COLO668 (cell line): Measurements from ENCODE around the gene FAM107A.

ENCODE experiments used
- DNase-seq: peaks from one replicate; lab custom pipeline; 2025; ENCODE audit not compliant: unreplicated experiment; lab: John Stamatoyannopoulos, UW

Gene FAM107A, protein sequence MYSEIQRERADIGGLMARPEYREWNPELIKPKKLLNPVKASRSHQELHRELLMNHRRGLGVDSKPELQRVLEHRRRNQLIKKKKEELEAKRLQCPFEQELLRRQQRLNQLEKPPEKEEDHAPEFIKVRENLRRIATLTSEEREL

DNA sequence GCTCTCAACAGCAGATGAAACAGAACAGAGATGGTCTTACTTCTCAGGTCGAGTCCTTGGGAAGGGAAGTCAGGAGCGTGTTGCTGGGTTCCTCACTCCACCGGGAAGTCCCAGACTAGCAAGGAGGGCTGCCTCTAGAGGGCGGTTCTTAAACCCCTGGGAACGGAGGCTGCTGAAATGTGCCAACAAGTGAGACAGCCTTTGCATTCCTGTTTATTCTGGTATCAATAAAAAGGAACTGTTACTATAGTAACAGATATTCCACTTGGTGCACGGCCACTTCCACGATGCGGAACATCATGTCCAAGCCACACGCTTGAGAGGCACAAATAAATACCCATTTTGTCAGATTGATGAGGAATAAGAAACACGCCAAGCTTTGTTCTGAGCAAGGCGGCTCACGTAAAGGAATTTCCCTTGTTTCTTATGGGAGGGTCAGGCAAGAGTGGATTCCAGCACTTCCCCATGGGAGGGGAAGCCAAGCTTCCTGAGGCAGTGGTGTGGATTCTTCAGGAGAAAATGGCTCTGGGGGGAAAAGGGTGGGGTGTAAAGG is at the start of gene FAM107A:
Gene FAM107A (minus strand): TSS at position 123 of the 553 bp plus-strand sequence. CDS start 7,531 bp downstream, outside the sequence.
- DNase-seq, result no peak

DNA sequence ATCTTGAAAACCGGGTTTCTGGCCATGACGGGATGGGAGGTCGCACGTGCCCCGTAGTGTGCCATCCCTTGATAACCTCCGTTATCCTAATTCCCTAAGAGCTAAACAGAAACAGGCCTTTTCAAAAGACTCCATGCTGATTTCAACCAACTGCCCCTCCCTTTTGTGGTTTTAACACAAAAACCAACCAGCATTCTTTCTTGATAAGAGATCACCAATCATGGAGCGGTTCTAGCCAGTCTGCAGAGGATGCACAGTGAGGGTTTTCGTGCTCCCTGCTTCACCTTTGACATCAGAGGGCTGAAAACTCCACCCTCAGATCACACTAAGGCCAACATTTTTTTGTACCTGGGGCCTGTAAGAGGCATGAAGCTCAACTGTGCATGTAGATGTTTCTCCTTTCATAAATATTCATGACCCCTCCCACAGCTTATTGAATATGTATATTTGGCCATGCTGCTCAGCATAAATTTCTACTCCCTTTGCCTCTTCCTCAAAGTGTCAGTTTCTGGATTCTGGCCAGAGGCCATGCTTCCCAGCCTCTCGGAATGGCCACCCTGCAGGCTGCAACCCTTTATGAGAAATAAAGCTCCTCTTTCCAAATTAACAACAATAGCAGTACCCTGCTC is 48.1 kb upstream of the FAM107A start:
- no peak for DNase-seq

DNA sequence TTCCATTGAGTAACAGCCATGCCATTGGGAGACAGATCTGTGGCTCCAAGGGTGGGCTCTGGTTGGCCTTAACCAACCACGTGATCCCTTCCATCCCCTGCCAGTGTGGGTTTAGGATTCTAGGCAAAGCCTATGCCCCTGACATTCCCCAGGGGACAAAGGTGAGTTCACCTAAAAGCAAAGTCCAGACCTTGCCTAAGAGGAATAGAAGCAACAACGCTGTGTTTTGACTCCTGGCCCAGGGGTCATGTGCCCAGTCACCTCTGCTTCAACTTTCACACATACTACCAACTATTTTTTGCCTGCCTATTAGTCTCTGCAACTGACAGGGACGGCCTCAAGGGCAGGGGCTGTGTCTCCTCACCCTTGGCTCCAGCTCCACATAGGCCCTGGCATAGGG is 47.4 kb upstream of the FAM107A start:
- DNase-seq, result no peak

DNA sequence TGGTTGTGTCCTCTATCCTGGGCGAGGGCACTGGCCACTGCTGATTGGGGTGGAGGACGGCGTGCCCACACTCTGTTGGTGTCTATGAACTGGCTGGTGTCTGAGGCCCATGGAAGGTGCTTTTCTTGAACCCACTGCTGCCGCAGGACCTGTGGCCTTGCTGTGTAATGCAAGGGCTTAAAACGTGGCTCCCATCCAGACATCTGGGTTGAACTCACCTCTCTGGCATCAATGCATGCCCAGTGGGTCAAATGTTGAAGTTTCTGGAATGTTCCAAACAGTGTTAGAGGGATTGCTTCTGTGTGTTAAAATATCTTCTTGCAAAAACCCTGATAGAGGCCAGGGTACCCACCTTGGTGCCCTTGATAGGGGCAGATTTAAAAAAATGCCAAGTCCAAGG is 46.8 kb upstream of the FAM107A start:
- DNase-seq, result no peak

DNA sequence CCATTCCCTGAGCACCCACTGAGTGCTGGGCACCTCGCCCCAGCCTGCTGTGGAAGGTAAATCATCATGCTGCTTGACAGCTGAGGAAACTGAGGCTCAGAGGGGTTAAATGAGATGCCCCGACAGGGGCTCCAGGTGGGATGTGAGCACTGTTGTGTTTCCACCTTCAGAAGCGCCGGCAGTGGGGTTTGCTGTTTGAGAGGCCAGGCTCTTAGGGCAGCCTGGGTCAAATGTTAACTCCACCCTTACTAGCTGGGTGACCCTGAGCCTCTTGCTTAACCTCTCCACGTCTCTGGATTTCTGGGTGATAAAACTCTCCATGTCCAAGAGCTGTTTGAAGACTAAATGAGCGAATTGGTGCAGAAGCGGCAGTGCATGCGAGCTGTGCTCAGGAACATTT is 46.3 kb upstream of the FAM107A start:
- DNase-seq, result no peak

DNA sequence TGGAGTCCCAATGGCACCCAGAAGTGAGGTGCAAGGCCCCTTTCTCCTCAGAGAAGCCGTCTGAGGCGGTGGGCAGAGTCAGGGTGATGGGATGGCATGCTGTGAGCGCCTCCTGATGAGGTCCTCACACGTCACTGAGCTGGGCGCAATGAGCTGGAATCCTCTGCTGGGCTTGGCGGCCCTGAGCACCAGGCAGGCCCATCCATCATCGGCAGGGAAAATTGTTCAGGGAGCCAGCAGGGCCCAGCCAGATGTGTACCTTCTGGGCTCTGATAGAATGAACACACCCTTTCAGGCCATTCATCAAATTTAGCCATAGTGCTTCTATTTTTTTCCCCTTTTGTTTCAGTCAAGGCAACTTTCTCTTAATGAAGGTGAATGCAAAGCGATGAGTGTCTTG is 45.7 kb upstream of the FAM107A start:
- DNase-seq, result no peak

DNA sequence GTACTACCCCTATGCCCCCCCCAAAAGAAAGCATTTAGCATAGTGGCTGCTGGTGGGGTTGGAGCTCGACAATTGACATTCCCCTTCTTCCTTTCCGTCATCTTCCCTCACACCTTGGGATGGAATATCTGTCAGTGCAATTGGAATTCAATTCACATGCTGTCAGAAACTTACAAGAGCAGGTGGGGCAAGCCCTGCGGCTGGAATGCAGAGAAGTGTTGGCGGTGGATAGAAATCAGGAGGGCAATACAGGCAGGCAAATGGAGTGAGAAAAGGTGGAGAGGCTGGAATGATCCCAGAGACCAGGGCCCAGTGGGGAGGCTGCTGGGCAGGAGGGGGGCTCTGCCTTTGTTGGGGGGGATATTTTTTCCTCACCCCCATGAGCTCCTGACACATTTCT is 45.2 kb upstream of the FAM107A start:
- DNase-seq, result no peak

DNA sequence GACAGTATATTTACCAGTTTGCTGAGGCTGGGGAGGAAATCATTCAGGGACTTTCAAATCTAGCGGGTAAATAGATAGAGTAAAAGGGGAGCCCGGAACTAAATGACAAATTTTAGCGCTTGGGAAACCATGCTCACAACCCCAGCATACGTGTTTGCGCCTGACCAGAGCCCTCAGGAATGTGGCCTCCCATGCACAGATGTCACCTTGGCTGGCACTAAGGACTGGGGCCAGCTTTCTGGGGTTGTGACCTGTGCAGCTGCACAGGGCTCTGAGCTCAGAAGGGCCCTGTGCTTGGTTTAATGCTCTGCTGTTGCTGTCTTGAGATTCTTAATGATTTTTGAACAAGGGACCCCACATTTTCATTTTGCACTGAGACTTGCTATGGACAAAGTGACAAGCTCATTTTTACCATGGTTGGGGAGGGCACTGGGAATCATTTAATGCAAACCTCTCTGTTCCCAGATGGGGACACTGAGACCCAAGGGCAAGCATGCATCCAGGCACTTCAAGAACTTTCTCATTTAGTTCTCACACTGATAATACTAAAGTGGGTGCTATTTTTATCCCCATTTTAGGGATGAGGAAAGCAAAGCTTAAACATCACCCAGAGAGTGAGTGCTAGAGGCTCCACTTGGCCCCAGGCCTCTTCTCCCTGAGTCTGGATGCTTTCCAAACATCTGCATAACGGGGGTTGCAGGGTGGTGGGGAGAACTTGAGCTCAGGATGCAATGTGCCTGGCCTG is 44.1 kb upstream of the FAM107A start:
- DNase-seq, result no peak

DNA sequence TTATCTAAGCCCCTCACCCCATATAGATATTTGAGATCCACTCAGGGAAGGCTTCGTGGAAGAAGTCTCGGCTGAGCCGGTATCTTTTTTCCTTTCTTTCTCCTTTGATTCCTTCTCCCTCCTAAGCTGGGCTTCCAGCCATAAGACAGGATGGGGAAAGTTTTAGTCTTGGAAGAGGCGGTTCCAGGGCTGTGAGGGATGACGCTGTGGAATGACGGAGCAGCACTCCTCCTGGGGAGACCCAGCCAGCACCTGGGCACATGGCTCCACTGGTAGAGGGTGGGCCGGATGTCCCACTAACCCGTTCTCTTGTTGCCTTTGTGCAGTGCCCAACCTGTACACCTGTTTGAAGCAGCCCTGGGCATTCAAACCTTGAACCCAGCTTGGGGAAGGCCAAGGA is 43.2 kb upstream of the FAM107A start:
- no peak for DNase-seq

DNA sequence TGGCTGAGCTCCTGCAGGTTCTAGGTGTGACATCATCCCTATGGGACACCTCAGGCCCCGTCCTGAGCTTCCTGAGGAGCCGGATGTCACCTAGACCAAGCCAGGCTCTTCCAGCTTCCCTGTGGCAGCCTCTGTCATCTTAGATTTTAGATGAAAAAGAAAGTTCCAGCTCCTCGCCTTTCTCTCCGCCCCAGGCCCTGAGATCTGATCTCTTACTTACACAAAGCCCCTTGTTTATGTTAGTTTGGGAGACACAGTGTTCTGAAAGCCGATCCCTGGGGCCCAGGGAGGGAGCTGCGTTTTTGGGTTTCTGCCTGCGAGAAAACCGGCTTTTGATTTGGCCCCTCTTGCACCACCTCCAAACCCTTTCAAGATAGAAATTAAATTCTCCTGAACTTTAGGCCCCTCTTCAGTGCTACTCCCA is 40.2 kb upstream of the FAM107A start:
- no peak for DNase-seq

DNA sequence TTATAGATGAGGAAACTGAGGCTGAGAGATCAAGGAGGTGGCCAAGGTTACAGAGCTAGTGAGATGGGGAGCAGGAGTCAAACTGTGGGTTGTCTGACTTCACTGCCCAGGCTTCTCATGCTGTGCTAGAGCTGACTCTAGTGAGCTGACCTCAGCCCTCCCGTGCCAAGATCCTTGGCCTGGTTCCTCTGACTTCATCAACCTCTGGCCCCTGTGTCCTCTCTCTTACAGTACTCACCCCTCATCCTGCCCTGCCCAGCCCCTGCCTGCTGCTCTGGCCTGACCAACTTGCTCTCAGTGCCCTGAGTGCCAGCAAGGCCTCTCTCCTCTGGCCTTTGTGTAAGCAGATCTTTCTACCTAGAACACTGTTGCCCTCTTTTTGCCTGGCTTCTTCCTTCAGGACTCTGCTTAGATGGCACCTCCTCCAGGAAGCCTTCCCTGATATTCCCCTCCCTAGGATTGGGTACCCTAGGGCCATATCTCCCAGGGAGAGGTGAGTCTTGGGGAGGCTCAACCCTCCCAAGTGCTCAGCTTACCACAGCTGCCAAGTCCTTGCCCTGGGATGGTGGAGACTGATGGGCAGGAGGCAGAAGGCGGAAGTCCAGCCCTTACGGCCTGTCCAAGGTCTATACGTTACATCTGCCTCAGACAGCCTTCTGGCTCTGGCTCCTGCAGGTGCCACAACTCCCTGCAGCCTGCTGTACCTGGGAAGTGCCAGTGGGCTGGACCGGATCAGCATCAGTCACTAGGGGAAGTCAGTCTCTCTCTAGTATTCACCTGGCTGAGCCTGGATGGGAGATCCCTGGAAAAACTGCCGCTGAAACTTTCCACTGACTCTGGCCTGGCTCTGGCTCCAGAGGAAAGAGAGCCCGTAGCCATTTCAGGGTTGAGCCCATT is 36.3 kb upstream of the FAM107A start:
- no peak for DNase-seq

DNA sequence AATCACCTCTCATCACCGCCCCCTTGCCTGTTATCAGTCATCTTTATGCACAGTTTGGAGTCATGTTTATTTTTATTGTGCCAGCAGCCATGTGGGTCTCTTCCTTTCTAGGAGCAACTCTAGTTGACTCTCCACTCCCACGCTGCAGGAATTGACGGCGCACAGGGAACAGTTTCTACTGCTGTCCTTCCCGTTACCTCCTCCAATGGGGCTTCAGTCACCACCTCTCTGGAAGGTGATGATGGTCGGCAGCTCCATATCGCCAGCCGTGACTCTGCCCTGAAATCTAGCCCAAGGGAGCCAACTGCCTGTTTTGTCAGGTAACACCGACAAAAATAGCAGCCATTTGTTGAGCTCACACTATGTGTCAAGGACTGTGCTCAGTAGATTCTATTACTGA is 35.6 kb upstream of the FAM107A start:
- DNase-seq, result no peak

DNA sequence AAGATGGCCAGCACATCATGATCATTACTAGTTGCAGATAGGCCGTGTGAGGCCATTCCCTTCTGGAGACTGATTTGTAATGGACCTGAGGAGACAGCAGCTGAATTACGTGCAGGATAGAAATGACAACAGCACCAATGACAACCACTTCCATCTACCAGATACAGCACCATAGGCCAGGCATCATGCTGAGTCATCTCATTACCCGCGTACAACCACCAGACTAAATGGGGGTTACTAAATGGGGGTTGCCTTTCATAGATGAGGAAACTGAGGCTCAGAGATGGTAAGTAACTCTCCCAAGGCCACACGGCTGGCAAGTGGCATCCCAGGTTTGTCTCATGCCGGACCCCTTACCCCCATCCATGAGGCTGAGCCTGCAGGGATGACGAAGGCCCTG is 32.8 kb upstream of the FAM107A start:
- no peak for DNase-seq

DNA sequence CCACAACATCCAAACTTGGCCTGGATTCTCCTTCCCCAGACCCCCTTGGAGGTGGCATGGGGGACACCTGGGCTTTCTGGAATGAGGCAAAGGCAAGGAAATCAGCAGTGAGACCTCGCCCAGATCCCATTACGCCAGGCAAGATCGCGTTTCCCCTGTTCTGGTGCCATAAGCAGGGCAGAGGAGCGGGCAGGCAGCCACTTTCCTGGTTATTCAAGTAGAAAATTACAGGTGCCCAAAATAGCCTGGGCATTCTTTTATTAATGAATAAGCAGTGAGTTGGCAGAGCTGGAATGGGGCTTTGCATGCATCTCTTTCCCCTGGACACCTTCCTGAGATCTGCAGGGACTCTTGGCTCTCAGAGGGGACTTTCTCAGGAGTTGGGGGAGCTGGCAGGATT is 31.5 kb upstream of the FAM107A start:
- DNase-seq, result peak; percentile 15

DNA sequence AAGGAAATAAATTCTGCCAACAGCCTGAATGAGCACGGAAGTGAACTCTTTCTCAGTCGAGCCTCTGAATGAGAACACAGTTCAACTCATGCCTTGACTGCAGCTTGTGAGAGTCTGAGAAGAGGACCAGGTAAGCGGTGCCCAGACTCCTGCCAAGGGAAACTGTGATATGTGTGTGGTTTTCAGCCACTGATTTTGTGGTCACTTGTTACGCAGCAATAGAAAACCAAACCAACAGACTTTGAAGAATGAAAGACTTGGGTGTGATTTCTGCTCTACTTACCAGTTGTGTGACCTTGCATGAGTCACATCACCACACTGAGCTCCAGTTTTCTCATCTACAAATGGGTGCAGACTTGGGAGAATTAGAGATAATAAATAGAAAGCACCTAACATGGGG is 30.6 kb upstream of the FAM107A start:
- no peak for DNase-seq

DNA sequence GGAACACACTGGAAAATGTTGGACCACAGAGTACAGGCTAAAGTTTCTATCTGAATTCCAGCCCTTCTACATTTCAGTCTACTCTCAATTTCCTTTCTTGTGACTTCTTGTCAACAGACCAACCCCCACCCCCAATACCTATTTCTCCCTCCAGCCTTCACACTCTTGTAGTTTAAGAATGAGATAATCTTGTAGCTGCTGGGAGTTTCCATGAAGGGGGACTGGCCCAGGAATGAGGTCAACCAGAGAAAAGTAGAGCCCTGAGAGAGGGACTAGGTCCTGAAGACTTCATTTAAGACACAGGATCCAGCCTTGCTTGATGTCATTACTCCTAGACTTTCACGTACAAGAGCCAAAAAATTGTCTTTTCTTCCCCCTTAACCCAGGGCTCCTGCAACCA is 29.5 kb upstream of the FAM107A start:
- no peak for DNase-seq

DNA sequence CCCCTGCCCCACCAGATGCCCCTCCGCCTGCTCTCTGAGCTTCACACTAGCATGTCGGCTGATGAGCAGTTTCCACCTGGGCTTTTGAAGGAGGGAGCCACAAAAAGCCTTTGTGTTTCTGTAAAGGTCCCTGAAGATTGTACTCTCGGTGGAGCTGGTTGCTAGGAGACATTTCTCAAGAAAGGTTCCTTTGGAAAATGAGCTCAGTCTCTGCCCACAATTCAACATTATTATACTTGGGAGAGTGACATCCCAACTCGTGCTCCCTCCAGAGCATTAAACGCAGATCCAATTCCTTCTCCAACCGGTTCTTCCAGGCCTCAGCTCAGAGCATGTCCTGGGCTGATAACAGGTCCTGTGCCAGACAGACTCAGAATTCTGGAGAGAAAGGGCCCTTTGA is 26.8 kb upstream of the FAM107A start:
- no peak for DNase-seq

DNA sequence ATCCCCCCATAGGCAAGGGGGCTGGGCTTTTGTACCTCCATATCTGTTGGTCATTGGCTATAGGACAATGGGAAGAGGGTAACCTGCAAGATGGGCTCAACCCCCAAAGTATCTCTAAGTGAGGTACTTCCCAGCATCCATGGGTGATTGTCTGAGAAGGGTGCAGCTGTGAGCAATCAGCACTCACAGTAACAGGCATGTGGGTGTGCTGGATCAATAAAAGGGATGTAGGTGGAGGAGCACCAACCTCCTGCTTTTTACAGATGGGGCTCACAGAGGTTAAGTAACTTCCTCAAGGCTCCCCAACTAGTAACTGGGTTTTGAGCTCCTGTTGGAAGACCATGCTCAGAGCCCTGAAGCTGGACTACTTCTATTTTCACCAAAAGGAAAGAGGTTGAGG is 26.4 kb upstream of the FAM107A start:
- DNase-seq, result no peak

DNA sequence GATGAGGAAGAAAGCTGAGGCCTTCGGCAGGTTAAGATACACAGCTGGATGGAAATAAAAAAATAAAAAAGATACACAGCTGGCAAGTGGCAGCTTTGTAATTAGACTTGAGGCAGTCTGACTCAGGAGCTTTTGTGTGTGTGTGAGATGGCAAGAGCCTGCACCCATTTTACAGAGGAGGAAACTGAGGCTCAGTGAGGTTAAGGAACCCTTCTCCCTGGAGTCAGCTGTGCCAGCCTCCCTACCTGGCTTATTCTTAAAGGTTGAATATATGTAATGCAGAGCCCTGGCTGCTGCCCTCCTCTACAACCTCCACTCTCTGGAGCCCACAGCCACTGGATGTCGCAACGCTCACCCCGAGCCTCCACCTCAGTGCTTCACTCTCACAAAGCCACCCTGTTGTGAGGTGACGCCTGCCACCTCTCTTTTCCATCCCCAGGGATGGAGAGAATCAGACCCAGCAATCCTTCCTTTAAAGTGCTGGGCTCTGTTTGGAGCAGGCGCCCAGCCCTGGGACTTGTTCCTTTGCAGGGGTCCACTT is 20.6 kb upstream of the FAM107A start:
- DNase-seq, result no peak

DNA sequence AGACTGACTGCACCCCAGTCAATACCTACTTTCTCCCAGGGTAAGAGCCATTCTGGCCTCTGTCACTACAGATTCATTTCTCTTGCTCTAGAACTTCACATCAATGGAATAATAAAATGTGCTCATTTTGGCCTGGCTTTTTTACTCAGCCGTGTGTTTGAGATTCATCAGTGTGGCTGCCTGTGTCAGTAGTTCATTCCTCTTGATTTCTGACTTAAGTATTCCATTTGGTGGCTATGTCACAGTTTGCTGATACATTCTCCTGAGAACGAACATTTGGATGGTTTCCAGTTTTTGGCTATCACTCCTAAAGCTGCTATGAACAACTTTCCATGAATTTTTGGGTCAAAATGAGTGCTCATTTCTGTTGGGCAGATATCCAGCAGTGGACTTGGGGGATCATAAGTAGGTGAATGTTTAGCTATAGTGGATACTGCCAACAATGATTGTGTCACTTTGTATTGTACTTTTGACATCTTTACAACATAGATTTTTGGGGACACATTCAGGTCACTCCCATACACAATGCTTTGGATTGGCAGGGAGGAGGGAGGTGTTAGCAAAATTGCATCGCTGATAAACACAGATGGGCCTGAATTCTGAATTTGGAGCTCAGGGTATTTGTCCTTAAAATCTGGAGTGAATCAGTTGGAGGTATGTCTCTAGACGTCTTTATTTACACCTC is 19.8 kb upstream of the FAM107A start:
- DNase-seq, result no peak
